Activated T-helper 1 cell treated with Interleukin-2 at 50 U/mL for 16 hours (primary cell): ENCODE data around the gene FAF1.
"Not testable (repeated sequence)": the region's sequence is repeated elsewhere in the genome, so short reads cannot be mapped to it uniquely, and the experiment has no call there.

Experiments used
- DNase-seq: peaks from one replicate; pipeline ENCODE4 v3.0.0-alpha.2; 2020; ENCODE audit warnings: low read depth

FAF1 gene

DNA sequence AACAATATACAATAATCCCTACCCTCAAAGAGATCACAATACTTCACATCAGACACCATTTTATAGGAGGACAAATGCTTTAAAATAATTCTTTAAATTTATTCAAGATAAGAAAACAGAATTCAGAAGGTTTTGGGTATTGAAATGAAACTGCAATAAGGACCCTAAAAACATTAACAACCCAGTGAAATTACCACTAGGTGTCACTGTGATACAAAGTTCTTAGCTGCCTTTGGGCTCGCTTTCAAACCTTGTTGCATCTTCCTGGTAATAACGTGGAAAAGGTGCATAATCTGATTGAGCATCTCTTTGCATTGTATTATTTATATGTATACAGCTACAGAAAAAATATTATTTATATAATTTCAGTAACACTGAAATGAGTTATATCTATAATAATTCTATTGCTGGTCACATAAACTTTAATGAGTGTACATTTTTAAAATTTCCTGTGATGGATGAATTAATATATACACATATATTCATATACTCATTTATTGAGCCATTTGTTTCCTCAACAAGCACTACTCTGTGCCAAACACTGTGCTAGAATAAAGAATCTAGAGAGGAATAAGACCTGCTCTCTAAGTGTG lies 185.2 kb downstream of the FAF1 start:
- DNase-seq = no peak

DNA sequence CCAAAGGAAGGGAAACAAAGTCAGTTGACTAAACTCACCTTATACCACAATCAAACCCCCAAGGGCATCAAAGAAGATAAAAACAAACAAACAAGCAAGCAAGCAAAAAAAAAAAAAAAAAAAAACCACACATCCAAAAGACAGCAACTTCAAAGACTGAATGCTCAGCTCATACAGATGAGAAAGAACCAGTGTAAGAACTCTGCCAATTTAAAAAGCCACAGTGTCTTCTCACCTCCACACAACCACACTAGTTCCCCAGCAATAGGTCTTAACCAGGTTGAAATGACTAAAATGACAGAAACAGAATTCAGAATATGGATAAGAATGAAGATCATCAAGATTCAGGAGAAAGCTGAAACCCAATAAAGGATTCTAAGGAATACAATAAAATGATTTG lies 193.4 kb downstream of the FAF1 start:
- DNase-seq = no peak

DNA sequence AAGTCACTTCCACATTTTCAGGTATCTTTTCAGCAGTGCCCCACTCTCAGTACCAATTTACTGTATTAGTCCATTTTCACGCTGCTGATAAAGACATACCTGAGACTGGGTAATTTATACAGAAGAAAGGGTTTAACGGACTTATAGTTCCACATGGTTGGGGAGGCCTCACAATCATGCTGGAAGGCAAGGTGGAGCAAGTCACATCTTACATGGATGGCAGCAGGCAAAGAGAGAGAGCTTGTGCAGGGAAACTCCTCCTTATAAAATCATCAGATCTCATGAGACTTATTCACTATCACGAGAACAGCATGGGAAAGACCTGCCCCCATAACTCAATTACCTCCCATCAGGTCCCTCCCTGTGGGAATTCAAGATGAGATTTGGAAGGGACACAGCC lies 203.5 kb downstream of the FAF1 start:
- DNase-seq = not testable (repeated sequence)

DNA sequence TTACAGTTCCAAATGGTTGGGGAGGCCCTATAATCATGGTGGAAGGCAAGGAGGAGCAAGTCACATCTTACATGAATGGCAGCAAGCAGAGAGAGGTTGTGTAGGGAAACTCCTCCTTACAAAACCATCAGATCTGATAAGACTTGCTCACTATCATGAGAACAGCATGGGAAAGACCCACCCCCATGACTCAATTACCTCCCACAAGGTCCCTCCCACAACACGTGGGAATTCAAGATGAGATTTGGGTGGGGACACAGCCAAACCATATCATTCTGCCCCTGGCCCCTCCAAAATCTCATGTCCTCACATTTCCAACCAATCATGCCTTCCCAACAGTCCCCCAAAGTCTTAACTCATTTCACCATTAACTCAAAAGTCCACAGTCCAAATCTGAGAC lies 205.3 kb downstream of the FAF1 start:
- DNase-seq = not testable (repeated sequence)

DNA sequence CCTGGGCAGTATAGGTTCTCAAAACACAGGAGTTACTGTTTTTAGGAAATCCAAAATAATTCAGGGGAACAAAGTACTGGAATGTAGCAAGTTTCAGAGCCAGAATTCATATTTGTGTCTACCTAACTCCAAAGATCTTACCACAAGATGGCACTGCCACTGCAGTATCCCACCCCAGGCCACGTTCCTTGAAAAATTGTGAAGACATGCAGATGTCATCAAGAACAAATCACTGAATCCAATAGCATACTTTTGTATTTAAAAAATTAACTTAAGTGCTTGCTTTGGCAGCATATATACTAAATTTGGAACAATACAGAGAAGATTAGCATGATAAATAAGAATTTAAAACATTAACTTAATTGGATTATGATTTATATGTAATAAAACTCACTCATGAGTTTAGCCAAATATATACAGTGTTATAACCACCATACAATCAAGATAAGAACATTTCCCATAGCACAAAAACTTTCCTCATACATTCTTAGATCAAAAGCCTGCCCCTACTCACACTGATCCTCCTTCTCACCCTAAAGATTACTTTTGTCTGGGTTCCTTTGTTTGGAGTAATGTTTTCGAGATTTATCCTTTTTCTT lies 209.9 kb downstream of the FAF1 start:
- DNase-seq = no peak

DNA sequence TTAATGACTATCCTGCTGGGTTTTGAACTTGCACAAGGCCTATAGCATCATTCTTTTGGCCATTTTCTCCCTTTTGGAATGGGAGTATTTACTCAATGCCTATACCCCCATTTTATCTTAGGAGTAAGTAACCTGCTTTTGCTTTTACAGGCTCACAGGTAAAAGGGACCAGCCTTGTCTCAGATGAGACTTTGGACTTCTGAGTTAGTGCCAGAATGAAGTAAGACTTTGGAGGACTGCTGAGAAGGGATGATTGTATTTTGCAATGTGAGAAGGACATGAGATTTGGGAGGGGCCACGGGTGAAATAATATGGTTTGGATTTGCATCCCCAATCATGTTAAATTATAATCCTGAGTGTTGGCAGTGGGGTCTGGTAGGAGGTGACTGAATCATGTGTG lies 212.7 kb downstream of the FAF1 start:
- DNase-seq = no peak

DNA sequence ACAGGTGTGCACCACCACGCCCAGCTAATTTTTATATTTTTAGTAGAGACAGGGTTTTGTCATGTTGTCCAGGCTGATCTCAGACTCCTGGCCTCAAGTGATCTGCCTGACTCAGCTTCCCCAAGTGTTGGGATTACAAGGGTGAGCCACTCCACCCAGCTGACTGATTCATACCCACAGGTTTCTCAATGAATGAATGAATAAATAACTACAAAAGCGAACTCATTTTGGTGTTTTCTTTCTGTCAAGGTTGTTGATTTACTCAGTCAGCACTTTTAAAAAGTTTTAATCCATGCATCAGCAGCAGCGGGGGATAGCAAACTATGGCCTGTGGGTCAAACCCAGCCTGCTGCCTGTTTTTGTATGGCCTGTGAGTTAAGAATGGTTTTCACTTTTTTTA lies 217.5 kb downstream of the FAF1 start:
- DNase-seq = no peak

DNA sequence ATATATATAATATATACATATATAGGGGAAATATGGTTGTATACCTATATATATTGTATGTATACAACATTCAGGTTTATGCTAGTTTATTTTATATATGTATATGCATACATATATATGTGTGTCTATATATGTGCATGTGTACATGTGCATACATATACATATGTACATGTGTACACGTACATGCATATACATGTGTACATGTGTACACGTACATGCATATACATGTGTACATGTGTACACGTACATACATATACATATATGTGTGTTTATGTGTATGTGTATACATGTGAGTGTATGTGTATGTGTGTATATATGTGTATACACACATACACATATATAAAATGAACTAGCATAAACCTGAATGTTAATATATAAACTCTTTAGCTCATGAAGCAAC lies 220.9 kb downstream of the FAF1 start:
- DNase-seq = no peak

DNA sequence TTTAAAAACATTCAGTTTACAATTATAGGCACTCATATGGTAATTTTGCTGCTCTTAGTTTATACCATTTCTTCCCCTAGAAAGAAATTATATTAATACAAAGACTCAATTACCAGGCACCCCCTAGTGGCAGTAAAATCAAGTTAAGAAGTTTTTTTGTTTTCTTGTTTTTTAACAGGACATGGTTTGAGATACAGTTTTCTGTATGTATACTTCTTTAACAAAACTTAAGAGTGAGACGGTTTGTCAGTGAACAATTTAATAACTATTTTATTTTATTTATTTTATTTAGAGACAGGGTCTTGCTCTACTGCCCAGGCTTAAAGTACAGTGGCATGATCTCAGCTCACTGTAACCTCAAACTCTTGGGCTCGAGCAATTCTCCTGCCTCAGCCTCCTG lies 224.6 kb downstream of the FAF1 start:
- DNase-seq = no peak

DNA sequence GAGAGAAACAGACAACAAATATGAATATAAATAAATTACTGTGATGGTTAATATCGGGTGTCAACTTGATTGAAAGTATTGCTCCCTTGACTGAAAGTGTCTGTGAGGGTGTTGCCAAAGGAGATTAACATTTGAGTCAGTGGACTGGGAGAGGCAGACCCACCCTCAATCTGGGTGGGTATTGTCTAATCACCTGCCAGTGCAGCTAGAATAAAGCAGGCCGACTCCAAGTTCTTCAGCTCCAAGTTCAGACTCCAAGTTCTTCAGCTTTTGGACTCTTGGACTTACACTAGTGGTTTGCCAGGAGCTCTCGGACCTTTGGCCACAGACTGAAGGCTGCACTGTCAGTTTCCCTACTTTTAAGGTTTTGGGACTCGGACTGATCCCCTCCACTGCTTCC lies 232.5 kb downstream of the FAF1 start:
- not testable (repeated sequence) for DNase-seq

DNA sequence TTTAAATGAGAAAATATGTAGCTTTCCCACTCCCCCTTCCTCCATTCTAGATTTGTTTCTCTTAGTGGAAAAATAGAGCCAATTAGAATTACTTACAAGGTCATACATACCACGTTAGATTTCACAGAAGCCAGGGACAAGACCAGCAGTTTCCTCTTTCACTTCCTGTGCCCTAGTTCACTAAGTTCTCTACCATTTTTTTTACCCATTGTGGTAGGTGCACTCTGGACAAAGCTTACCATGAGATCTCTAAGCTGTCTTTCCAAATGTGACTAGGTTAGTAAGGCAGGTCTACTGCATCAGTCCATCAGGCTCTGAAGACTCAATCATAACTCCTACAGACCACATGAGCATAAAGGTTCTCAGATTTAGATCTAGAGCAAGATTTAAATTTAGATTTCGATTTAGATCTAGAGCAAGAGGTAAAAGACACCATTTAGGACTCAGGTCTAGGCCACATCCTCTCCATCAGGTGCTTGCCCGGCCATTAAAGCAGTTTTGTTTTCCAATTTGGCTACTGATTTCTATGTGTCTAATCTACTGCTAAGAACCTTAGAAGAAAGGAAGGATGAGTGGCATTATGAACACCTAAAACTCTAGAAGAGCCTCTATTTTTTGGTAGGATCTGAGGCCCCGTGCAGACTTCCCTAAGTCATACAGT lies 235.3 kb downstream of the FAF1 start:
- DNase-seq = no peak

DNA sequence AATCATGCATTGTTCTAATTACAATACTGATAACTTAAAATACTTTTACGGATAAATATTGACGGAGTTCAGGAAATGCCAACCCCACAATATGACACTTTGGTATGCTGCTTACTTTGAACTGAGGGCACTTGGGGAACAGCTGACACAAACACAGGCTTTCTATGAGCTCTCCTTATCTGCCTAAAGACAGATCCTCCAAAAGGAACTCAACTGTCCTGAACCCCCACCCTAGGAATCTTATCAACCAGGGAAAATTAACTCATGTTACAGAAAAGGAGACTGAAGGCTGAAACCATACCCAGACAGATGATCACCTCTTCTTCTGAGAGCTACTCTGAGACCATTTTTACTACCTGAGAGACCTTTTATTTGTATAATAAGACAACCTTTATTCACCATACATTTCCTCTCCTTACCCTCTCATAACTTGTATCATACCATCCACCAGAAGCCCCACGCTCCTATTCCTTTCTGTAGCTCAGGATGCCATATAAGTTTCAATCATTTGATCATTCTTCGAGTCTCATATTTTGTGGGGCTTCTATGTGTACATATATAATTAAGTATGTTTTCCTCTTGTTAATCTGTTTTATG lies 239.5 kb downstream of the FAF1 start:
- no peak for DNase-seq

DNA sequence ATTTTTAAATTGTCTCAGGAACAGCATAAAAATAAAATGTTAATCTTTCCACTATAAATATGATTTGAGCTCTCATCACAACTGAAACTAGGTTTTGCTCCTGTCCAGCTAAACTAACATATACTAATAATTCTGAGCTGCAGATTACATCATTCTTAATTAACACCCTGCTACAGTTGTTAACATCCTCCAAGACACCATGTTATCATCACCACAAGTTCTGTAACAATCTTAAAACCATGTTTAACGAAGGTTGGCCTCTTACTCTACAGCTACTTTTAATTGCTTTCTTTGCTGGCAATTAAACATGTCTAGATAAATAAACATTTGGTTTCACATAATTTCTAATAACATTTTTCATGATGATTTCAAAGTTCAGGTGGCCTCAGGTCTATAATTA lies 240.9 kb downstream of the FAF1 start:
- DNase-seq = no peak

DNA sequence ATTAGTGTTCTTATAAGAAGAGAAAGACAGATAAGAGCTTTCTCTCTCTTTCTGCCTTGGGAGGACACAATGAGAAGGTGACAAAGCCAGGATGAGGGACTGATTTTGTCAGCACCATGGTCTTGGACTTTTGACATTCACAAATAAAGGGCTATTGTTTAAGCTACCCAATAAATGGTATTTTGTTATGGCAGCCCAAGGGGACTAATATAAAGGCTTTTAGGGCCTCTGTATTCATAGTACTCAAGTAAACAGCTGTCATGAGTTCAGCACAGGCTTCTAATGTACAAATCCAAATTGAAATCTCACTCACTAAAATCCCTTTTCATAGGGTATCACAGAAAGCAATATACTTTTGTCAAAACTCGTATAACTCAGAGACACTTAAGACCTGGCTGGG lies 242.7 kb downstream of the FAF1 start:
- DNase-seq = no peak

DNA sequence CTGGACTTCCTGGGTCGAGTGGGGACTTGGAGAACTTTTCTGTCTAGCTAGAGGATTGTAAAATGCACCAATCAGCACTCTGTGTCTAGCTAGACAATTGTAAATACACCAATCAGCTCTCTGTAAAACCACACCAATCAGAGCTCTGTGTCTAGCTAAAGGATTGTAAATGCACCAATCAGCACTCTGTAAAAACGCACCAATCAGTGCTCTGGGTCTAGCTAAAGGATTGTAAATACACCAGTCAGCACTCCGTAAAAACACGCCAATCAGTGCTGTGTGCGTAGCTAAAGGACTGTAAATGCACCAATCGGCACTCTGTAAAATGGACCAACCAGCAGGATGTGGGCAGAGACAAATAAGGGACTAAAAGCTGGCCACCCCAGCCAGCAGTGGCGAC lies 243.6 kb downstream of the FAF1 start:
- DNase-seq = not testable (repeated sequence)

DNA sequence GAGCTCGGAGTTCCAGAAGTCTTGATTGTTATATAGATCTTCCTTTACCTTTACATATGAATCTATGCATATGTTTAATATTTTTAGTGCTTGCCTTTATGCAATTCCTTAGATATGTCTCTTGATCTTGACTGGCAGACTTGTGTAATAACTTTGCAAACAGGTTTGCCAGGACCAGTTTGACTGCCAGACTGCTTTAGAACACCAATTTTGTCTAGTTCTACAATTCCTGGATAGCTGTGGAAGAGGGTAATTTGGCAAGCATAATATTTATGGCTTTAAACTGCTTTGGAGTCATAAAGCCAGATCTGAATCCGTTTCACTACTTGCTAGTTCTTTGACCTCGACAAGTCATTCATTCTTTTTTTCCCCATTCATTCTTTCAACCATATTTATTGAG lies 250.0 kb downstream of the FAF1 start:
- DNase-seq = no peak

DNA sequence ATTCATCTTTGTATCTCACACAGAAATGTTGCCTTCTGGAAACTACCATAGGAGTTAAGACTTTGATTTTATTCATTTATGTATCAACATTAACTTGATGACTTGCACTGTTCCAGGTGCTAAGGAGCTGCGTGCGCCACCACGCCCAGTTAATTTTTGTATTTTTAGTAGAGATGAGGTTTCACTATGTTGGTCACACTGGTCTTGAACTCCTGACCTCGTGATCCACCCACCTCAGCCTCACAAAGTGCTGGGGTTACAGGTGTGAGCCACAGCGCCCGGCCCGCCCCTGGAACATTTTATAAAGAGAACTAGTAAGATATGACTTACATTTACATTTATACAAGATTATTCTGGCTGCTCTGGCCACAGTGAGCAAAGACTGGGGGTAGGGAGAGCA lies 252.2 kb downstream of the FAF1 start:
- DNase-seq = no peak

DNA sequence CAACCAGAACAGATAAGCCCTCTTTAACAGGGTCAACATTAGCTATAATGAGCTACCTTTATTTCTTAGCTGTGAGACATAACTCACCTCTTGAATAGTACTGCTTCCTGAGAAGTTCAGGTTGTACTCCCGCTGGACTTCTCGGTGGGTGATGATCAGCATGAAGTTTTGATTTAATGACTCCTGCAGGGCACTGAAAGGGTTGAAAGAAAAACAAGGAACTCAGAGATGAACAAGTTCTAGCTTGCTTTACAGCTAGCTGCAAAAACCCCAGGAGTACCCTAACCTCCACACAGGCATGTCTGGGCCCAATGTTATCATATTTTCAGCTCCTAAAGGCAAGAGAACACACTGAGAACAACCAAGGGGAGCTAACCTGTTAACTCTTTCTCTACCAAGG lies 254.4 kb downstream of the FAF1 start:
- DNase-seq = no peak

DNA sequence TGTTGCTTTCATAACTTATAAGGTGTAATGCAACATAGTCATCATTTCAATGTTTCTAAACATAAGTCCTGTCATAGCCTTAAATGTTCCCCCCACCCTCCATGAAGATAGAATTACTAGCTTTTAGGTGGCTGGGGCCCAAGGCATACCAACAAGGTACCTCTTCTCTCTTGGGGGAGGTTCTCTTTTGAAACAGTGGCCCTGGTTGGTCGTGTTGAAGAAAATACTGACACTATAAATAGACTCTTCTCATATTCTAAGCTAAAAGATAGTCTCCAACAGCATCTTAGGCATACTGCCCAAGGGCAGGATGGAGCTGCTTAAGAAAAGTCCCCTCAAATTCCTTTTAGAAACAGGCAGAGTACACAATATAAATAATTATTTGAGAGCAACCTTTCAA lies 255.0 kb downstream of the FAF1 start:
- DNase-seq = no peak

DNA sequence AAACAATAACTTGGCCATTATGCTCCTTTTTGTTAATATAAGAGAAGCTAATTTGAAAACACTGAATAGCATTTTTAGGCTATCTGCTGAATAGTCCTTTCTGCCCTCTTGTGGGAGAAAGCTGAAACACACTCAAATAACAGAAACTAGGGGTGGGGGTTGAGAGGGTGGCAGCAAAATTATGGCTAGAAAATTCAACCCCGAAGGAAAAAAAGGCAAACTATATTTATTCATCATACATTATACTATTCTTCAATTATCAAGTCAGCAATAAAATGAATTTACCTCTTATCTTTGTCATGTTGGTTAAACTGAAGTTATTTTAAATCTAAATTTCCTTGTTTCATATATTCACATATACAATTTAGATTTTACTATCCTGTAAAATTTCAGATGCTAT lies 255.9 kb downstream of the FAF1 start:
- no peak for DNase-seq

DNA sequence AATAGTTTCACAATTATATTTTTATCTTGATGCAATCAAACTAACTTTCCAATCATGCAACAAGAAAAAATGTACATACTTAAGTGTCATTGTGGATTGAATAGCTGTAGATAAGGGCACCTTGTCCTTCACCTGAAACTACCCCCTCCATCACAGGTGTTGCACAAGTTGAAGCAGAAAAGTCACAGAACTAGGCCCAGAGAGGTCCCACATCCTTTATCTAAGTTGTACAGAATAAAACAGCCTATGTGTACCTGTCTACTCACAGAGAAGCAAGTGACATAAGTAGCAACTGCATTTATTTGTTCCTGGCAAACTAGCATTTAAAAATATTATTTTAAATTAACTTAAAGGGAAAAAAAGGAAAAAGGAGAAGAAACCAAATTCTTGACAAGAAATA lies 256.8 kb downstream of the FAF1 start:
- DNase-seq = no peak

DNA sequence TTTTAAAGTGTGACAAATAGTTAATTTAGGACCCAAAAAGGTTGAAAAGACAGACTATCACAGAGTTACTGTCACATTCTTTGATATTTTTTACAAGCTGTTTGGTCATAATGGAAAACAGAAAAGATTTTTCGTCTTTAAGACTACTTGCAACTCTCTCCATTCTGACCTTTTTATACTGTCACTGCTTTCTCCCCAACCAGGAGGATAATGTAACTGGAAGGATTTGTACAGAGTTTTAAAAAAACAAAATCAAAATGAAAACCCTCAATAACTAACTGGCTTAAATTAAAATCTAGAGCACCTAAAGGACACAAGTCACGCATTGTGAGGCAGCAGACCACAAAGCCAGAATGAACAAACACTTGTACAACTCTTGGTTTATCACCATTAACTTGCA lies 257.7 kb downstream of the FAF1 start:
- no peak for DNase-seq

DNA sequence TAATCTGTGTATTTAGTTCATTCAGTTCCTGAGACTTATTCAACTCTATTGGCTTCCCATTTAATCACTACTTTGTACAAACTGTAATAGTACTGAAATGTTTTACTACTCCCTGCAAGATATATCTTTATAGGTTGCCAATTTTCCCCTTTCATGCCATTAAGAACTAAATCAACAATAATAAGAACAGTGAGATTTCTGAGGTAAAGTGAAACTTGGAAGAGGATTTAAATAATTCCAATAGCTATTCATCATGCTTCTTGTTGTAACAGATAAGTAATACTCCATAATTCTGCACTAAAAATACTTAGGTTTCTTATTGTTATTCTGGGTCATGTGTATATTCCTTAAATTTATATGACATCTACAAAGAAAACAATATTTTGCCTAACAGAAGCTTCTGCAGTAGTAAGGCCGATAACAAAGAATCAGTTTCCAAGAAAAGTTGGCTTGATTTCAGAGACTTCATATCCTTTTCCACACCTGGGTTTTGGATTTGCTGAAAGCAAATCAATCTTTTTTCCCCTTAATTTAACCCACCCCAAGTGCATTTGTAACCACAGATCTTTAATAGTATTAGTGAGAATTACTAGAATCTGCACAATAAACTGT lies 258.3 kb downstream of the FAF1 start:
- no peak for DNase-seq
